Lower lobe of right lung (tissue), 2 donors: ENCODE measurements around the gene CINP. TPM values are rescaled to one million over a fixed set of nuclear protein-coding genes. Genes with fewer than 3 reads are reported as not detected.
"Not testable (repeated sequence)": the region's sequence is repeated elsewhere in the genome, so short reads cannot be mapped to it uniquely, and the experiment has no call there.

Experiments used
- ATAC-seq, 2 donors: fragments of 200-7000 bp; cut with Tn5 transposase; one replicate each; pipeline ENCODE4 v1.9.1; 2020 to 2022; ENCODE audit warnings: mild to moderate bottlenecking in 2 of 2, moderate library complexity in 2 of 2
- DNase-seq: peaks from one replicate; pipeline ENCODE4 v3.0.0-alpha.2; 2020
- H3K27ac ChIP-seq: fragments of 200-600 bp; one replicate; pipeline ENCODE4 v1.8.0; 2022
- H3K27me3 ChIP-seq: fragments of 200-600 bp; one replicate; pipeline ENCODE4 v1.8.0; 2022; ENCODE audit warnings: low read depth
- H3K36me3 ChIP-seq: fragments of 200-600 bp; one replicate; pipeline ENCODE4 v1.8.0; 2022; ENCODE audit warnings: mild to moderate bottlenecking
- H3K4me1 ChIP-seq: fragments of 200-600 bp; one replicate; pipeline ENCODE4 v1.8.0; 2022
- H3K4me3 ChIP-seq: fragments of 200-600 bp; one replicate; pipeline ENCODE4 v1.8.0; 2022; ENCODE audit warnings: mild to moderate bottlenecking
- H3K9me3 ChIP-seq: fragments of 200-600 bp; one replicate; pipeline ENCODE4 v1.8.0; 2022
- intact Hi-C: fragments of 100-400 bp; cut with DNase I; formaldehyde crosslinking; loops from one replicate; pipeline ENCODE4 v1.11.0; 2022
- total RNA-seq: library from RNA; stranded (reverse); fragmentation: NEBNext Ultra II Directional; extraction: Animal tissue kit (Norgen Biotek cat#: 25700); gene quantifications from one replicate; pipeline ENCODE4 v1.2.1, GENCODE V29; 2021
- TF ChIP-seq, protein P1 (sequence below): fragments of 200-600 bp; IDR thresholded peaks from one replicate; pipeline ENCODE4 v1.8.0; 2022; ENCODE audit warnings: antibody characterized with exemption, mild to moderate bottlenecking
- donor health status: DM: no; HTN: yes; CAD: no; lungs with severe emphysema.

CINP gene
- total RNA-seq, 1 donor from 2014 or later: 34.3 TPM

DNA sequence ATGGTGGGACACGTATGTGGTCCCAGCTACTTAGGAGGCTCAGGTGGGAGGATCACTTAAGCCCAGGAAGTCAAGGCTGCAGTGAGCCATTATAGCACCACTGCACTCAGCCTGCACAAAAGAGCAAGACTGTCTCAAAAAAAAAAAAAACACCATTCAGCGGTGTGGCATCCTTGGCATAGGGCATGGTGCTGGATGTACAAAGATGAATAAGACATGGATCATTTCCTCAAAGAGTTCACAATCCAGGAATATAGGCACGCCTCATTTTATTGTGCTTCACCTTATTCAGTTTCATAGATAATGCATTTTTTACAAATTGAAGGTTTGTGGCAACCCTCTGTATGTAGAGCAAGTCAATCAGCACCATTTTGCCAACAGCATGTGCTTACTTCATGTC, 6.4 kb downstream of the CINP start:
- DNase-seq: no peak
- Histone ChIP-seq H3K27me3 (no peaks in the 10 kb centered on the region), H3K4me3 (no peak overlapping the region), H3K4me1 (peaks cover 8% of the 10 kb centered on the region), H3K27ac (no peak overlapping the region), H3K9me3 (no peaks in the 10 kb centered on the region), H3K36me3 (peaks cover 89% of the 10 kb centered on the region)
- intact Hi-C loops: no loop called here
- TF ChIP-seq, protein P1, sequence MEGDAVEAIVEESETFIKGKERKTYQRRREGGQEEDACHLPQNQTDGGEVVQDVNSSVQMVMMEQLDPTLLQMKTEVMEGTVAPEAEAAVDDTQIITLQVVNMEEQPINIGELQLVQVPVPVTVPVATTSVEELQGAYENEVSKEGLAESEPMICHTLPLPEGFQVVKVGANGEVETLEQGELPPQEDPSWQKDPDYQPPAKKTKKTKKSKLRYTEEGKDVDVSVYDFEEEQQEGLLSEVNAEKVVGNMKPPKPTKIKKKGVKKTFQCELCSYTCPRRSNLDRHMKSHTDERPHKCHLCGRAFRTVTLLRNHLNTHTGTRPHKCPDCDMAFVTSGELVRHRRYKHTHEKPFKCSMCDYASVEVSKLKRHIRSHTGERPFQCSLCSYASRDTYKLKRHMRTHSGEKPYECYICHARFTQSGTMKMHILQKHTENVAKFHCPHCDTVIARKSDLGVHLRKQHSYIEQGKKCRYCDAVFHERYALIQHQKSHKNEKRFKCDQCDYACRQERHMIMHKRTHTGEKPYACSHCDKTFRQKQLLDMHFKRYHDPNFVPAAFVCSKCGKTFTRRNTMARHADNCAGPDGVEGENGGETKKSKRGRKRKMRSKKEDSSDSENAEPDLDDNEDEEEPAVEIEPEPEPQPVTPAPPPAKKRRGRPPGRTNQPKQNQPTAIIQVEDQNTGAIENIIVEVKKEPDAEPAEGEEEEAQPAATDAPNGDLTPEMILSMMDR: no peak
- no peak for ATAC-seq

DNA sequence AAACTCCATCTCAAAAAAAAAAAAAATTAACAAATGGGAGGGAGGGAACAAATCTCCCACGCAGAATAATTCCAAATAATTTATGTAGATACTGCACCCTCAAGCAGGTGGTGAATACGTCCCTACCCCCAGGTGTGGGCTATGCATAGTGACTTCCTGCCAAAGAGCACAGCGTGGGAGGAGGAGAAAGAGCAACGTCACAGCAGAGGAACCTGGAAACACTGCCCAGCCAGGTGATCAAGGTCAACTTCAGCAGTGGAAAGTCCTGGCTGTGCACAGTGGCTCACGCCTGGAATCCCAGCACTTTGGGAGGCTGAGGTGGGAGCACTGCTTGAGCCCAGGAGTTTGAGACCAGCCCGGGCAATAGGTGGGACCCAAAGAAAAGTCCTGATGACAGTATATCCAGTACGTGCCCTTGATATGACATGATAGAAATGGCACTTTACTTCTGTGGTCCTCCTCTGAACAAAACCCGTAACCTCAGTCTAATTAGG, 9.5 kb downstream of the CINP start:
- ATAC-seq (no peak), DNase-seq (no peak)
- TF ChIP-seq, protein P1: no peak
- Histone ChIP-seq H3K9me3 (no peaks in the 10 kb centered on the region), H3K27ac (no peak overlapping the region), H3K36me3 (peaks cover 97% of the 10 kb centered on the region), H3K4me3 (no peak overlapping the region), H3K4me1 (peaks cover 6% of the 10 kb centered on the region), H3K27me3 (no peaks in the 10 kb centered on the region)
- intact Hi-C loops: no loop called here

DNA sequence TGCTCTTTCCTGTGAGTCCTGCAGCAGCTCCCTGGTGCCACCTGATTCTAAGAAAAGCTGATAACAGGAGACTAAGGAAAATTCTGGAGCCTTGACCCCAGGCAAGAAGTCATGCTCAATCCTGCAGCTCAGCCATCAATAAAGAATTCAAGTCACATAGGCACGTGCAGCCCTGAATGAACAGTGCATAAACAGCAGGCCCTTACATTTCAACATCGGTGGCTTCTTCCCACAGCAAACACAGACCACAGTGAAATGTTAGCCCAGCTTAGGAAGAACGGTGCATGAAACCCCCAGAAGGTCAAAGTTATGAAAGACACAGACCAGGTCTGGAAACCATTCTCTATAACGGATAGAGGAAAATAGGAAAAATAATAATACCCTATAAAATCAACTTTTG, 10.5 kb downstream of the CINP start:
- Histone ChIP-seq H3K4me1 (peaks cover 6% of the 10 kb centered on the region), H3K27me3 (no peaks in the 10 kb centered on the region), H3K36me3 (peaks cover 97% of the 10 kb centered on the region), H3K27ac (peak overlapping the region; percentile 6), H3K4me3 (no peak overlapping the region), H3K9me3 (no peaks in the 10 kb centered on the region)
- DNase-seq (no peak), ATAC-seq (peak in 1 of 2 donors; percentile 37)
- intact Hi-C loops: no loop called here
- TF ChIP-seq, protein P1: no peak

DNA sequence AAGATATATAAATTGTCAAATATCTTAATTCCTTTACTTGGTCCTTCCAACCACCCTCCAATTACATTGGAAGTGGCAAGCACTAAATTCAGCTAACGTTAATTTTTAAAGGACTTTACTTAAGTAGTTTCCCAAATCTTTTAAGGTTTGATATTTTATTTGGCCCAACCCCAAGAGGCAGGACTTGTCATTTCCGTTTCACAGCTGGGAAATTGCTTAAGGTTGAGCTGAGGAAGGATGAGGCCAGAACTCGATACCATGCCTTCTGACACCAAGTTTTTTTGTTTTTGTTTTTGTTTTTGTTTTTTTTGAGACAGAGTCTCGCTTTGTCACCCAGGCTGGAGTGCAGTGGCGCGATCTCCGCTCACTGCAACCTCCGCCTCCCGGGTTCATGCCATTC, 11.1 kb downstream of the CINP start:
- H3K36me3 ChIP-seq: peaks cover 97% of the 10 kb centered on the region
- DNase-seq, ATAC-seq, H3K9me3 ChIP-seq, H3K27me3 ChIP-seq, H3K4me3 ChIP-seq, intact Hi-C loops, H3K4me1 ChIP-seq: not testable (repeated sequence)
- H3K27ac ChIP-seq: peak overlapping the region; percentile 56

GRCh38 chr14:102351023-102351422, 11.7 kb downstream of the CINP start:
- peaks cover 97% of the 10 kb centered on the region for H3K36me3 ChIP-seq
- H3K9me3 ChIP-seq: no peaks in the 10 kb centered on the region
- DNase-seq (no peak), ATAC-seq (peak; percentile 23 to 36)
- peak overlapping the region; percentile 56 for H3K27ac ChIP-seq
- intact Hi-C loops: no loop called here
- no peaks in the 10 kb centered on the region for H3K27me3 ChIP-seq
- TF ChIP-seq, protein P1: no peak
- no peak overlapping the region for H3K4me3 ChIP-seq
- peaks cover 6% of the 10 kb centered on the region for H3K4me1 ChIP-seq

- ATAC-seq (no peak), DNase-seq (no peak)
- TF ChIP-seq, protein P1: no peak
- Histone ChIP-seq H3K4me3 (no peak overlapping the region), H3K4me1 (peaks cover 6% of the 10 kb centered on the region), H3K36me3 (peaks cover 97% of the 10 kb centered on the region), H3K27ac (no peak overlapping the region), H3K27me3 (no peaks in the 10 kb centered on the region), H3K9me3 (no peaks in the 10 kb centered on the region)
- intact Hi-C loops: no loop called here
These were observed 14.3 kb downstream of the CINP start for GRCh38 chr14:102348376-102348775.
